Measurements from ENCODE around the gene DNMBP. TPM values are rescaled to one million over a fixed set of nuclear protein-coding genes. Genes with fewer than 3 reads are reported as not detected.

The DNMBP gene
- total and polyA plus RNA-seq, 2 of the 4 experiments (the other 2 are of a cell fraction) = 10.9 to 13.6 TPM

GRCh38 chr10:99966306-99966705 lies 43.4 kb downstream of the DNMBP start:
- Histone ChIP-seq H3K27me3 (ENCODE audit: control insufficient read depth, insufficient read depth, low read length) (no peaks in the 10 kb centered on the region), H3K36me3 (ENCODE audit: control insufficient read depth, insufficient read depth, low read length) (peaks cover 10% of the 10 kb centered on the region), H3K4me1 (ENCODE audit: control insufficient read depth, insufficient read depth, low read length) (peaks cover 5% of the 10 kb centered on the region), H2AK5ac (ENCODE audit: low read depth, low read length) (no peak overlapping the region), H3K23ac (ENCODE audit: low read depth, low read length) (peak overlapping the region; percentile 1; the same call in 1 of the 2 replicates), H3K79me1 (ENCODE audit: low read depth in 1 of 2, low read length in 2 of 2) (peaks cover 21 to 53% of the 10 kb centered on the region in 2 experiments), H3K18ac (ENCODE audit: low read depth, low read length) (no peak overlapping the region), H2BK120ac (ENCODE audit: low read depth, low read length) (no peak overlapping the region), H3K14ac (replicated peaks; ENCODE audit: low read depth, low read length) (0 out of 2 replicates have a peak overlapping the region, but pooled peaks have one; percentile 6), H3K9me1 (ENCODE audit: insufficient read depth, low read length) (peaks cover 4% of the 10 kb centered on the region; the same call in 1 of the 2 replicates), H4K5ac (ENCODE audit: low read depth, low read length) (no peak overlapping the region), H2AFZ (replicated peaks; ENCODE audit: low read length, poor library complexity) (no peak overlapping the region), H3K4me2 (ENCODE audit: low read depth, low read length) (no peak overlapping the region), H4K20me1 (ENCODE audit: insufficient read depth, low read length) (no peaks in the 10 kb centered on the region), H3K4ac (ENCODE audit: low read depth, low read length) (peak overlapping the region; percentile 3; the same call in 1 of the 2 replicates), H2BK20ac (ENCODE audit: low read depth, low read length) (no peak overlapping the region), H4K91ac (ENCODE audit: insufficient read depth, low read depth, low read length) (no peak overlapping the region), H2AK9ac (replicated peaks; ENCODE audit: low read depth, low read length, poor library complexity) (no peak overlapping the region), H2BK5ac (ENCODE audit: low read depth, low read length, poor library complexity, severe bottlenecking) (peak overlapping the region; percentile 32), H4K8ac (ENCODE audit: low read depth in 2 of 2, low read length in 2 of 2) (no peak overlapping the region), H2BK15ac (ENCODE audit: low read depth, low read length) (0 out of 3 replicates have a peak overlapping the region, but pooled peaks have one; percentile 15), H3K9ac (ENCODE audit: low read depth, low read length) (no peak overlapping the region), H3K27ac (ENCODE audit: insufficient read depth, low read length) (no peak overlapping the region), H3K9me3 (ENCODE audit: control insufficient read depth, insufficient read depth, low read length) (no peaks in the 10 kb centered on the region), H3K4me3 (ENCODE audit: insufficient read depth, low read depth, low read length) (no peak overlapping the region), H3K56ac (ENCODE audit: extremely low read depth, insufficient read depth, low read length) (no peak overlapping the region)
- no TSS peak for BruUV-seq (replicated peaks)
- POLR2A ChIA-PET (ENCODE audit: unreplicated experiment) = no interaction called here
- dilution Hi-C loops (cut with HindIII; ENCODE audit: low sequenced_read_pairs, unreplicated experiment) (no loop called here), intact Hi-C loops (cut with micrococcal nuclease) (loop anchor here (5.0 kb wide), 1 partner anchor 41 kb away; the partner anchor contains the start of gene DNMBP), in situ Hi-C loops (cut with MboI; ENCODE audit: low sequenced_read_pairs) (loop anchor here (10.0 kb wide), 1 partner anchor 78 kb away; no protein-coding TSS in a partner anchor)
- TF ChIP-seq RCOR1 (IDR thresholded peaks at IDR 0.05; ENCODE audit: insufficient replicate concordance, low read length) (no peak), RFX5 (IDR thresholded peaks at IDR 0.05; ENCODE audit: low read depth, low read length) (no peak), NFE2L2 (IDR thresholded peaks at IDR 0.05; ENCODE audit: low read depth, low read length) (no peak), RAD21 (IDR thresholded peaks at IDR 0.05; ENCODE audit: low read length) (no peak), FOS (IDR thresholded peaks at IDR 0.05; ENCODE audit: low read depth, low read length) (peak; percentile 53; the same call in 1 of the 2 replicates)
- CTCF ChIA-PET = interaction anchor here (0.7 to 2.4 kb wide), 4 partner anchors 43 to 1160 kb away, joined by 3 to 11 read pairs (median 5); partner anchors contain the start of gene DNMBP
- DNase-seq (peak; percentile 78), ATAC-seq (ENCODE audit: low read depth) (peak; percentile 66)
- 0% methylated on average over 2 of the region's 3 CpGs; no CpG with 5 or more reads in 1 of the 2 experiments for WGBS, 2 experiments (ENCODE audit: extremely low coverage in 2 of 2, insufficient read length in 1 of 2)
